Medulla oblongata (tissue), 1 donor: ENCODE data around the gene MCUB.
"Not testable (repeated sequence)": the region's sequence is repeated elsewhere in the genome, so short reads cannot be mapped to it uniquely, and the experiment has no call there.

Experiments
- DNase-seq: peaks from one replicate; pipeline ENCODE4 v3.0.0-alpha.2; 2015; ENCODE audit errors: extremely low spot score

MCUB gene

GRCh38 chr4:109678472-109678871 lies 118.4 kb downstream of the MCUB start:
- DNase-seq: not testable (repeated sequence)

DNA sequence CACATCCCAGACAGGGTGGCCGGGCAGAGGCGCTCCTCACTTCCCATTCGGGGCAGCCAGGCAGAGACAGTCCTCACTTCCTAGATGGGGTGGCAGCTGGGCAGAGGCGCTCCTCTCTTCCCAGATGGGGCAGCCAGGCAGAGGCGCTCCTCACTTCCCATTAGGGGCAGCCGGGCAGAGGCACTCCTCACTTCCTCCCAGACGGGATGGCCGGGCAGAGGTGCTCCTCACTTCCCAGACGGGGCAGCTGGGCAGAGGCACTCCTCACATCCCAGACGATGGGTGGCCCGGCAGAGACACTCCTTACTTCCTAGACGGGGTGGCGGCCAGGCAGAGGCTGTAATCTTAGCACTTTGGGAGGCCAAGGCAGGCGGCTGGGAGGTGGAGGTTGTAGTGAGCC lies 118.9 kb downstream of the MCUB start:
- DNase-seq: not testable (repeated sequence)

DNA sequence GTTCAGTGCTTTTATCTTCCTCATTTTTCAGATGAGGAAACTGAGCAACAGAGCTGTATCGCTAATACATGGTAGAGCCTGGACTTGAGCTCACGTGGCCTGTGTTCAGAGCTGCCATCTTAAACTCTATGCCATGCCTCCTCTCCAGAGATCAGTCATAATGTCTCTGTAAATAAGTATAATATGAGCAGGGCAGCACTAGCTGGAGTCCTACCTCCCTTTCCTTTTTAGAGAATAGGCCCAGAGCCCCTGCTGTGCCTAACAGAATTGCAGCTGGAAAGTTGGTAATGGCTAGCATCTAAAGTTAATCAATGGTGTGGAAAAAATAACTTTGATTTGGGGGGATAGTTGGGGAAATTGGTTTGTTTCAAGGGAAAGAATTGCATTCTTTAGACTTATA lies 122.8 kb downstream of the MCUB start:
- DNase-seq: no peak

GRCh38 chr4:109683621-109684253 lies 123.7 kb downstream of the MCUB start:
- DNase-seq: no peak

- no peak for DNase-seq
These were observed 124.7 kb downstream of the MCUB start for GRCh38 chr4:109684727-109685126.

- DNase-seq: no peak
These were observed 130.8 kb downstream of the MCUB start for GRCh38 chr4:109690690-109691410.

- no peak for DNase-seq
These were observed 131.4 kb downstream of the MCUB start for GRCh38 chr4:109691411-109691920.

- no peak for DNase-seq
These were observed 138.6 kb downstream of the MCUB start for GRCh38 chr4:109698656-109699055.

GRCh38 chr4:109699553-109700225 lies 139.6 kb downstream of the MCUB start:
- DNase-seq: no peak

- DNase-seq: no peak
These were observed 141.7 kb downstream of the MCUB start for GRCh38 chr4:109701566-109702410.

DNA sequence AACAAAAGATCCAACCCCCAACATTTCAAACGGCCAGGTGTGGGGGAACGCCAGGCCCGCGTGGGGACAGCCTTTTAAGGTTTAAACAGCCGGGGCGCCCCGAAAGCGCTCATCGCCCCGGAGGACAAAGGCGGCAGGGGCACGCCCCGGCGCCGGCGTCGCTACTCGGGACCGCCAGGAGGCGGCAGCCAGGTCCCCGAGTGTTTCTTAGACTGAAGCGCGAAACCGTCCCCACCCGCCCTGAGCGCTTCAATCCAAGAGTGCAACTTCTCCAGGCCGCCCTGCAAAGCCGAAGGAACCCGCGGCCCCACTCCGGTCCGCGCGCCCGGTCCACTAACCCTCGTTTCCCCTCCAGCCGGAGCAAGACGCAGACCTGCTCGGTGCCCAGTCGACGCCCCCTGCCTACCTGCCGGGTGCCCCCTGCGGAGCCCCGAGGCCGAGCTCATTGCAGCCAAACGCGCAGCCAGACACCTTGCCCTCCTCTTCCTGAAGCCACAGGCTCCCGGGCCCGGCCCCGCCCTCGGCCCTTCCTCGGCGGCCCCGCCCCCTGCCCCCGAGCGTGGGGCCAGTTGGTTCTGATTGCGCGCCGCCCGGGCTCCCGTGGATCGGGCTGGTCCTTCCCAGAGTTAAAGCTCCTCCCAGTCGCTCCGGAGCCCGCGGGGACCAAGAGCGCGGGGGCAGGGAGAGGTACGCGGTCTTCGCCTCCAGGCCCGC lies 143.1 kb downstream of the MCUB start, which contains the start of gene CASP6:
Gene CASP6 (minus strand): TSS at position 496 of the 714 bp plus-strand sequence. CDS start 50 bp downstream, at position 446.
- peak; percentile 82 for DNase-seq

DNA sequence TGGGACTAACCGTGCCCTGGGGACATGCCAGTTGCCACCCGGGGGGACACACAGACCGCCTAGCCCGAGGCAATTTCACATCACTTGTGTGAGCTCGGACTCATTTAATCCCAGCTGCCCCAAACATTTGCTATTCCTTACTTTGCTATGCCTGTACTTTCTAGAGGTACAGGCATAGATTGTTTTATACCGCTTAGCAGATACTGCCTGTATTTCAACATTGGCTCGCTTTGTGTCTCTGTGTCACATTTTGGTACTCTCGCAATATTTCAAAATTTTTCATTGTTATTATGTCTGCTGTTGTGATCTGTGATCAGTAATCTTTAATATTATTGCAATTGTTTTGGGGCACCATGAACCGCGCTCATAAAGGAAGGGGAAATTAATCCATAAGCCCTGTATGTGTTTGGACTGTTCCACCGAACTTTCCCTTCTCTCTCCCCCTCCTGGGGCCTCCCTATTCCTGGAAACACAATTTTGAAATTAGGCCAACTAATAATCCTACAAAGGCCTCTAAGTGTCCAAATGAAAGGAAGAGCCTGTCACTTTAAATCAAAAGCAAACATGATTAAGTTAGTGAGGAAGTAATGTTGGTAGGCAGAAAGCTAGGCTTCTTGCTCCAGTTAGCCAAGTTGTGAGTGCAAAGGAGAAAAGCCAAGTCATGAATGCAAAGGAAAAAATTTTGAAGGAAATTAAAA lies 143.8 kb downstream of the MCUB start:
- peak; percentile 10 for DNase-seq

GRCh38 chr4:109708435-109708834 lies 148.4 kb downstream of the MCUB start:
- DNase-seq: no peak

DNA sequence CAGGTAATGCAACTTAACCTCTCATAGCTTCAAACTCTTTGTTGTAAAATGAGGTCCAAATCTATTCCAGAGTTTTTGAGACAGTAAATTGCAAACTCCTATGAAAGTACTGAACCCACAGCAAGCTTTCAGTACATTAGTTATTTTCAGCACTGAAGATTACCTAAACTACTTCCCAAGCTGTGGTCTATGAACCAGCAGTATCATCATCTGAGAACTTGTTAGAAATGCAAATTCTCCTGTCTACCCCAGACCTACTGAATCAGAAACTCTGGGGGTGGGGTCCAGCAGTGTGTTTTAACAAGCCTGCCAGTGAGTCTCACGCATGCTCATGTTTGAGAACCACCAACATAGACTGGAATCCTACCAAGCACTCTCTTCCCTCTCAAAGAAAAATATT lies 148.9 kb downstream of the MCUB start:
- DNase-seq: no peak

DNA sequence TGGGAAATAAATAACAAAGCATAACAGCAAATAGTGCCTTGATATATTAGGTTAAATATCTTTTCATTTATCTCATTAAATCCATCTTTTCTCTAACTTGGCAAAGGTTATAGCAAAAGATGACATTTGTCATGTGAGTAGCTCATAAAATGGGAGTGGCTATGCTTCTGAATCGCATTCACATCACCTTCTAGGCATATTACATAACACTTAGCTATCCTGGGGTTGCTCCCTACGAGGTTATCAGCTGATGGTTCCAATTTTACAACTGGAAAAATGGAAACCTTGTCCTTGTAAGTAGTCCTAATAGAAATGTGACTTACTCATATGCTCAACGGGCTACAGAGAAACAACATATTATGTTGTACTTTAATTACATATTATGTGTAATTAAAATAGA lies 153.5 kb downstream of the MCUB start:
- no peak for DNase-seq

DNA sequence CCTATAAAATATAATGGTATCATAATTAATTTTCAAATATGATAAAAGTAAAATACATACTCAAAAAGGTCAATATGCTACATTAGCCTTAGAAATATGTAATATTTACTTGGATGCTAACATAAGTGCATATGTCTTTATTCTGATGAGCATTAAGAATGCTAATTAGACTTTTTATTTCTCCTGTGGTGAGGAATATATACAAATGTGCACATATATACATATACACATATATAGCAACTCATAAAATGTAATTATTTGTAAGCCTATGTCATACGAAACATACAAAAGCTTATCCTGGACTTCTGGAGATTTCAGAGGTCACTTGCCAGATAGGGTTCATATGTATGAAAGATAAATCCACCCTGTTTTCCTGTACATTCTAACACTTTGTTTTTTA lies 158.7 kb downstream of the MCUB start:
- DNase-seq: no peak

DNA sequence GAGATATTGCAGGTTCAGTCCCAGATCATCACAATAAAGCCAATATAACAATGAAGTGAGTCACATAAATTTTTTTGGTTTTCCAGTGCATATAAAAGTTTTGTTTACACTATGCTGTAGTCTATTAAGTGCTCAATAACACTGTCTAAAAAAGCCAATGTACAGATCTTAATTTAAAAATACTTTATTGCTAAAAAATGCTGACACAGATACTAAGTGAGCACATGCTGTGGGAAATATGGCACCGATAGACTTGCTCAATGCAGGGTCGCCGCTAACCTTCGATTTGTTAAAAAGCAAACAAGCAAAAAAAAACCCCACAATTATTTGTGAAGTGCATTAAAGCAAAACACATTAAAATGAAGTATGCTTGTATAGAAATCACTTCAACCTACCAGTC lies 159.6 kb downstream of the MCUB start:
- DNase-seq: no peak

DNA sequence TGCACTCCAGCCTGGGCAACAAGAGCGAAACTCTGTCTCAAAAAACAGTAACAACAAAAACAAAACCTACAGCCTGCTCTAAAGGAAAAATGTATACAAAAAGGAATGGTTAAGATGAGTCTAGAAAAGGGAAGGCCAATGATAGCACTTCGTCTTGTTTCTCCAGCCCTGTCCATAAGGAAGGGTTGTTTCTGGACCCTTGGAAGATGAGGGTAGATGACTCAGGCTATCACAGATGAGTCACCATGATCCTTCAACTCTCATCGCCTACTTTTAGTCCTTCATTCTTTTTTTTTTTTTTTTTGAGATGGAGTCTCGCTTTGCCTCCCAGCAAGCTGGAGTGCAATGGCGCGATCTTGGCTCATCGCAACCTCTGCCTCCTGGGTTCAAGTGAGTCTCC lies 161.0 kb downstream of the MCUB start:
- DNase-seq: no peak

- DNase-seq: no peak
These were observed 162.3 kb downstream of the MCUB start for GRCh38 chr4:109722357-109722756.

GRCh38 chr4:109723110-109723509 lies 163.1 kb downstream of the MCUB start:
- DNase-seq: no peak
